PC-9 (cell line): Measurements from ENCODE around the gene FBXL14.
"Not testable (repeated sequence)": the region's sequence is repeated elsewhere in the genome, so short reads cannot be mapped to it uniquely, and the experiment has no call there.

ENCODE experiments used
- EZH2 ChIP-seq: fragments of 200-600 bp; sonication (generic); IDR thresholded peaks from 2 replicates; pipeline ENCODE4 v1.8.0; 2017; ENCODE audit warnings: antibody characterized with exemption, low read depth
- TF ChIP-seq, protein P1 (sequence below): fragments of 200-600 bp; sonication (generic); conservative IDR thresholded peaks from 2 replicates; pipeline ENCODE4 v1.6.1; 2017; ENCODE audit warnings: mixed run types, antibody characterized with exemption, mild to moderate bottlenecking, moderate library complexity

- TF ChIP-seq, protein P1, sequence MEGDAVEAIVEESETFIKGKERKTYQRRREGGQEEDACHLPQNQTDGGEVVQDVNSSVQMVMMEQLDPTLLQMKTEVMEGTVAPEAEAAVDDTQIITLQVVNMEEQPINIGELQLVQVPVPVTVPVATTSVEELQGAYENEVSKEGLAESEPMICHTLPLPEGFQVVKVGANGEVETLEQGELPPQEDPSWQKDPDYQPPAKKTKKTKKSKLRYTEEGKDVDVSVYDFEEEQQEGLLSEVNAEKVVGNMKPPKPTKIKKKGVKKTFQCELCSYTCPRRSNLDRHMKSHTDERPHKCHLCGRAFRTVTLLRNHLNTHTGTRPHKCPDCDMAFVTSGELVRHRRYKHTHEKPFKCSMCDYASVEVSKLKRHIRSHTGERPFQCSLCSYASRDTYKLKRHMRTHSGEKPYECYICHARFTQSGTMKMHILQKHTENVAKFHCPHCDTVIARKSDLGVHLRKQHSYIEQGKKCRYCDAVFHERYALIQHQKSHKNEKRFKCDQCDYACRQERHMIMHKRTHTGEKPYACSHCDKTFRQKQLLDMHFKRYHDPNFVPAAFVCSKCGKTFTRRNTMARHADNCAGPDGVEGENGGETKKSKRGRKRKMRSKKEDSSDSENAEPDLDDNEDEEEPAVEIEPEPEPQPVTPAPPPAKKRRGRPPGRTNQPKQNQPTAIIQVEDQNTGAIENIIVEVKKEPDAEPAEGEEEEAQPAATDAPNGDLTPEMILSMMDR = not testable (repeated sequence)
- not testable (repeated sequence) for TF ChIP-seq EZH2
Measured at GRCh38 chr12:1558108-1558507, 36.3 kb downstream of the FBXL14 start.
